Fibroblast of mammary gland (primary cell): ENCODE measurements around the gene PHAF1.
A peak's percentile ranks its signal among the peaks of the same experiment; 100 is the strongest.

ENCODE experiments used
- DNase-seq: peaks from one replicate; pipeline ENCODE4 v3.0.0-alpha.2; 2010; ENCODE audit warnings: low read depth
- H3K4me3 ChIP-seq: 2 replicates; pipeline ENCODE4 v1.5.1; 2011; ENCODE audit warnings: low read depth, mild to moderate bottlenecking, low read length, moderate library complexity; ENCODE audit not compliant: control insufficient read depth
- TF ChIP-seq, protein P1 (sequence below): conservative IDR thresholded peaks from 2 replicates; pipeline ENCODE4 v1.5.1; 2011; ENCODE audit warnings: low read depth, low read length, inconsistent platforms; ENCODE audit not compliant: control insufficient read depth, insufficient read depth

Gene PHAF1

DNA sequence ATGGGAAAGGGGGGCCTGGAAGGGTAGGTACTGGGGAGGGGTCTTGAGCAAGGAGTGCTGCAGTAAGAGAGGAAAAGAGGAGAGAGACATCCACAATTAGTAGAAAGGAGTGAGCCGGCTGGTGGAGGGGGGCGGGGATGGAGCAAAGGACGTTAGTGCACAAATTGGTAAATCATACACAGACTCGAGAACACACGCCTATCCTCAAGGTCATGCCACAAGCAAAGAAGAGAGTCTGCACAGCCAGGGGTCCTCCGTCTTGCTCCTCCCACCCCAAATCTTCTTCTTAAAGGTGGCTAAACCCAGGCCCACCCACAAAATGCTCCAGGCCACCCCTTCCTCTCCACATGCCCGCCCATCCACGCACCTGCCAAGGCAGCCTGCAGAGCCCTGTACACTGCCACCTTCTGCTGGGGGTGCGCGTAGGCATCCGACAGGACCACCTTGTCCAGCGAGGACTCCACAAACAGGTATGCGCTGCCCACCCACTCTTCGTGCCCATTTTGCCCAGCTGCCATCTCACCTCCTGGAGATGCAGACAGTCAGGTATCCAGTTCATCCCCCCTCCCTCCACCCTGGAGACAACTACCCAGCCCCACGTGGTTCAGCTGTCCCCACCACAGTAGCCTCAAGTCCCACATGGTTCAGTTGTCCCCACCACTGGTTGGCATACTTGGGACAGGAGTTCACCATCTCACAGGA lies 46.6 kb downstream of the PHAF1 start:
- H3K4me3 ChIP-seq, result no peak overlapping the region
- no peak for DNase-seq
- TF ChIP-seq, protein P1, sequence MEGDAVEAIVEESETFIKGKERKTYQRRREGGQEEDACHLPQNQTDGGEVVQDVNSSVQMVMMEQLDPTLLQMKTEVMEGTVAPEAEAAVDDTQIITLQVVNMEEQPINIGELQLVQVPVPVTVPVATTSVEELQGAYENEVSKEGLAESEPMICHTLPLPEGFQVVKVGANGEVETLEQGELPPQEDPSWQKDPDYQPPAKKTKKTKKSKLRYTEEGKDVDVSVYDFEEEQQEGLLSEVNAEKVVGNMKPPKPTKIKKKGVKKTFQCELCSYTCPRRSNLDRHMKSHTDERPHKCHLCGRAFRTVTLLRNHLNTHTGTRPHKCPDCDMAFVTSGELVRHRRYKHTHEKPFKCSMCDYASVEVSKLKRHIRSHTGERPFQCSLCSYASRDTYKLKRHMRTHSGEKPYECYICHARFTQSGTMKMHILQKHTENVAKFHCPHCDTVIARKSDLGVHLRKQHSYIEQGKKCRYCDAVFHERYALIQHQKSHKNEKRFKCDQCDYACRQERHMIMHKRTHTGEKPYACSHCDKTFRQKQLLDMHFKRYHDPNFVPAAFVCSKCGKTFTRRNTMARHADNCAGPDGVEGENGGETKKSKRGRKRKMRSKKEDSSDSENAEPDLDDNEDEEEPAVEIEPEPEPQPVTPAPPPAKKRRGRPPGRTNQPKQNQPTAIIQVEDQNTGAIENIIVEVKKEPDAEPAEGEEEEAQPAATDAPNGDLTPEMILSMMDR, result no peak

- H3K4me3 ChIP-seq, result no peak overlapping the region
- no peak for DNase-seq
- TF ChIP-seq, protein P1, result no peak
These were observed 47.5 kb downstream of the PHAF1 start for GRCh38 chr16:67157106-67157748.

GRCh38 chr16:67157892-67158635 lies 48.3 kb downstream of the PHAF1 start:
- TF ChIP-seq, protein P1, result no peak
- H3K4me3 ChIP-seq, result no peak overlapping the region
- no peak for DNase-seq

GRCh38 chr16:67158637-67159600 lies 49.2 kb downstream of the PHAF1 start:
- H3K4me3 ChIP-seq, result peak overlapping the region; percentile 90
- DNase-seq, result no peak

DNA sequence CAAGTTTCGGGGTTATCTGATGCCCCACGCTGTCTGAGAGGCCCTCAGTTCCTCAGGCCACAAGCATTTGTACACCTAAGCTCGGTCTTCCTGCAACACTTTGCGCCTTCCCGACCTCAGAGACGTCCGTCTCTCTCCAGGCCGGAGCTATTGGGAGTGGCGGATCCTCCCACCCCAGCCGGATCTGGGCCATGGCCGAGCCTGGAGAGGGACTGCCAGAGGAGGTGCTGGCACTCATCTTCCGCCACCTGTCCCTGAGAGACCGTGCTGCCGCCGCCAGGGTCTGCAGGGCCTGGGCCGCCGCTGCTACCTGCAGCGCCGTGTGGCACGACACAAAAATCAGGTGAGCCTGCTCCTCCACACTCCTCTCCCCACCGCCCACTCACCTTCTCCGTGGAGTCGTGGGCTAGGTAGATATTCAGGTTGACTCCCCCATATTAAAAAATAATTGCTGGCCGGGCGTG lies 51.9 kb downstream of the PHAF1 start:
- H3K4me3 ChIP-seq, result peak overlapping the region; percentile 25
- TF ChIP-seq, protein P1, result no peak
- DNase-seq, result no peak

More at GRCh38 chr16:67158637-67159600, 49.2 kb downstream of the PHAF1 start:
- TF ChIP-seq, protein P1, result no peak
